Cardiac fibroblast (primary cell): ENCODE results near the gene RNF223.

Experiments used
- DNase-seq, 2 donors: peaks; one replicate each; pipeline versions ENCODE4 v3.0.0 to v3.0.0-alpha.2; 2010; ENCODE audit warnings: low read depth in 2 of 2
- H3K4me3 ChIP-seq, 2 donors: replicated peaks in 1 of 2; 1 replicate in 1 of 2; 2 replicates in 1 of 2; pipeline ENCODE4 v1.5.1; 2011; ENCODE audit warnings: low read depth in 2 of 2, low read length in 2 of 2, mild to moderate bottlenecking in 2 of 2, moderate library complexity in 1 of 2
- CTCF ChIP-seq: IDR thresholded peaks from one replicate; pipeline ENCODE4 v1.5.1; 2011; ENCODE audit warnings: low read depth, mild to moderate bottlenecking, low read length, inconsistent platforms

RNF223 gene

GRCh38 chr1:1074631-1075147 lies 583 bp upstream of the RNF223 start:
- no peak overlapping the region for H3K4me3 ChIP-seq
- DNase-seq = no peak
- no peak for TF ChIP-seq CTCF

- no peak for DNase-seq
- TF ChIP-seq CTCF = no peak
Measured at GRCh38 chr1:1072849-1073742, 1.0 kb downstream of the RNF223 start.

GRCh38 chr1:1072299-1072848 lies 1.7 kb downstream of the RNF223 start:
- H3K4me3 ChIP-seq = no peak overlapping the region
- no peak for DNase-seq
- TF ChIP-seq CTCF = no peak

More at GRCh38 chr1:1072849-1073742, 1.0 kb downstream of the RNF223 start:
- H3K4me3 ChIP-seq = no peak overlapping the region

GRCh38 chr1:1071486-1072298 lies 2.4 kb downstream of the RNF223 start:
- no peak for TF ChIP-seq CTCF
- no peak overlapping the region for H3K4me3 ChIP-seq
- DNase-seq = no peak

- TF ChIP-seq CTCF = no peak
- H3K4me3 ChIP-seq = no peak overlapping the region
- DNase-seq = no peak
Measured at GRCh38 chr1:1069711-1070676, 4.1 kb downstream of the RNF223 start.
